Thyroid gland (tissue), 4 donors: Measurements from ENCODE around the gene NEBL.

Experiments
- POLR2A ChIP-seq, 2 donors: fragments of 450-650 bp; IDR thresholded peaks; one replicate each; pipeline ENCODE4 v1.6.1; 2017; ENCODE audit warnings: antibody characterized with exemption in 2 of 2, mild to moderate bottlenecking in 2 of 2, moderate library complexity in 1 of 2
- TF ChIP-seq, protein P1 (sequence below), 6 experiments: fragments of 200-600 bp in 3 of 6; fragments of 450-650 bp in 3 of 6; sonication (generic) in 3 of 6; IDR thresholded peaks; one replicate each; pipeline ENCODE4 v1.5.1; 2016 to 2019; ENCODE audit warnings: antibody characterized with exemption in 6 of 6, mild to moderate bottlenecking in 2 of 6, inconsistent platforms in 1 of 6, moderate library complexity in 1 of 6

DNA sequence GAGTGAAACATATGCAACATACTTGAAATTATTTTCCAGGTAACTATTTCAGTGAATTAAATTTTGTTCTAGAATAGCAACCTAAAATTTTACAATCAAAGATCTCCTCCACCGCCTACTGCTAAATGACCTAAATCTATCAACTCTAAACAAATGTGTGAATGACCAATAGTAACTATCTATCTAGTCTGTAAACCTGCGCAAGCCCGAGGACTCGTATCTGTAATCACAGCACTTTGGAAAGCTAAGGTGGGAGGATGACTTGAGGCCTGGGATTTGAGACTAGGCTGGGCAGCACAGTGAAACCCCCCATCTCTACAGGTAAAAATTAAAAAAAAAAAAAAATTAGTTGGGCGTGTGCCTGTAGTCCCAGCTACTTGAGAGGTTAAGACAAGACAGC lies 83.0 kb downstream of the NEBL start:
- TF ChIP-seq, protein P1, sequence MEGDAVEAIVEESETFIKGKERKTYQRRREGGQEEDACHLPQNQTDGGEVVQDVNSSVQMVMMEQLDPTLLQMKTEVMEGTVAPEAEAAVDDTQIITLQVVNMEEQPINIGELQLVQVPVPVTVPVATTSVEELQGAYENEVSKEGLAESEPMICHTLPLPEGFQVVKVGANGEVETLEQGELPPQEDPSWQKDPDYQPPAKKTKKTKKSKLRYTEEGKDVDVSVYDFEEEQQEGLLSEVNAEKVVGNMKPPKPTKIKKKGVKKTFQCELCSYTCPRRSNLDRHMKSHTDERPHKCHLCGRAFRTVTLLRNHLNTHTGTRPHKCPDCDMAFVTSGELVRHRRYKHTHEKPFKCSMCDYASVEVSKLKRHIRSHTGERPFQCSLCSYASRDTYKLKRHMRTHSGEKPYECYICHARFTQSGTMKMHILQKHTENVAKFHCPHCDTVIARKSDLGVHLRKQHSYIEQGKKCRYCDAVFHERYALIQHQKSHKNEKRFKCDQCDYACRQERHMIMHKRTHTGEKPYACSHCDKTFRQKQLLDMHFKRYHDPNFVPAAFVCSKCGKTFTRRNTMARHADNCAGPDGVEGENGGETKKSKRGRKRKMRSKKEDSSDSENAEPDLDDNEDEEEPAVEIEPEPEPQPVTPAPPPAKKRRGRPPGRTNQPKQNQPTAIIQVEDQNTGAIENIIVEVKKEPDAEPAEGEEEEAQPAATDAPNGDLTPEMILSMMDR (IDR thresholded peaks at IDR 0.05) = no peak
- no peak for TF ChIP-seq POLR2A (IDR thresholded peaks at IDR 0.05)
